Measurements from ENCODE around the gene OR4C3. TPM values are rescaled to one million over a fixed set of nuclear protein-coding genes. Genes with fewer than 3 reads are reported as not detected.
"Not testable (repeated sequence)": the region's sequence is repeated elsewhere in the genome, so short reads cannot be mapped to it uniquely, and the experiment has no call there.

Gene OR4C3
- total and polyA plus RNA-seq, 2 experiments from 2014 or later = not detected

- no peak for TF ChIP-seq EZH2 (IDR thresholded peaks at IDR 0.05; ENCODE audit: low read depth, unreplicated experiment)
These were observed 18.8 kb upstream of the OR4C3 start, which contains the start of gene OR4S1 (continued) for GRCh38 chr11:48305923-48306322.

- H3K4me1 ChIP-seq (ENCODE audit: insufficient read depth) = no peaks in the 10 kb centered on the region
- Mint-ChIP-seq H3K4me1 (no peaks in the 10 kb centered on the region), H3K9me3 (peaks cover 86% of the 10 kb centered on the region), H3K36me3 (ENCODE audit: low read depth) (peaks cover 14% of the 10 kb centered on the region), H3K4me3 (no peak overlapping the region), H3K27ac (no peak overlapping the region), H3K27me3 (ENCODE audit: insufficient read depth, low read depth, poor library complexity) (peaks cover 2% of the 10 kb centered on the region)
- H3K4me3 ChIP-seq = no peak overlapping the region
- H3F3A ChIP-seq (replicated peaks; ENCODE audit: low read depth) = no peaks in the 10 kb centered on the region
- DNase-seq (ENCODE audit: low spot score) = peak; percentile 73
- H3K36me3 ChIP-seq (ENCODE audit: insufficient read depth) = no peaks in the 10 kb centered on the region
- no peak overlapping the region for H3K4me2 ChIP-seq
- H3K9me2 ChIP-seq (ENCODE audit: insufficient read depth) = no peaks in the 10 kb centered on the region
- H3K27ac ChIP-seq (ENCODE audit: low read depth) = no peak overlapping the region
- H3K79me2 ChIP-seq (replicated peaks; ENCODE audit: insufficient read depth) = no peaks in the 10 kb centered on the region
- ATAC-seq = no peak; the same call in 2 of the 3 replicates
- no peak overlapping the region for H2AFZ ChIP-seq
- H4K20me1 ChIP-seq (replicated peaks; ENCODE audit: insufficient read depth) = no peaks in the 10 kb centered on the region
- no peaks in the 10 kb centered on the region for H3K27me3 ChIP-seq (ENCODE audit: insufficient read depth)
- peak; percentile 71 to 89 for TF ChIP-seq CTCF (conservative IDR thresholded peaks at IDR 0.05; ENCODE audit: low read depth in 2 of 2)
- no peak for TF ChIP-seq JUNB (IDR thresholded peaks at IDR 0.05; ENCODE audit: unreplicated experiment)
- no peak for TF ChIP-seq CREB1 (CRISPR knock-in tag; IDR thresholded peaks at IDR 0.05; ENCODE audit: low read depth)
These were observed 16.8 kb upstream of the OR4C3 start for GRCh38 chr11:48307760-48308386.

GRCh38 chr11:48313590-48313989 lies 11.1 kb upstream of the OR4C3 start:
- not testable (repeated sequence) for H3K4me3 ChIP-seq; H3K4me3 Mint-ChIP-seq; H3K4me1 Mint-ChIP-seq; H3K27ac Mint-ChIP-seq; H3K4me1 ChIP-seq (ENCODE audit: insufficient read depth); H3K9me2 ChIP-seq (ENCODE audit: insufficient read depth); H3K36me3 ChIP-seq (ENCODE audit: insufficient read depth); H3F3A ChIP-seq (replicated peaks; ENCODE audit: low read depth); H3K79me2 ChIP-seq (replicated peaks; ENCODE audit: insufficient read depth); ATAC-seq; H3K4me2 ChIP-seq; H3K36me3 Mint-ChIP-seq (ENCODE audit: low read depth); DNase-seq (ENCODE audit: low spot score); H2AFZ ChIP-seq; H4K20me1 ChIP-seq (replicated peaks; ENCODE audit: insufficient read depth); H3K27me3 Mint-ChIP-seq (ENCODE audit: insufficient read depth, low read depth, poor library complexity); H3K27me3 ChIP-seq (ENCODE audit: insufficient read depth); H3K27ac ChIP-seq (ENCODE audit: low read depth)
- H3K9me3 Mint-ChIP-seq = peaks cover 90% of the 10 kb centered on the region

- H3K79me2 ChIP-seq (replicated peaks; ENCODE audit: insufficient read depth); H4K20me1 ChIP-seq (replicated peaks; ENCODE audit: insufficient read depth); H3K4me1 ChIP-seq (ENCODE audit: insufficient read depth); H3K27me3 Mint-ChIP-seq (ENCODE audit: insufficient read depth, low read depth, poor library complexity); H3K4me3 ChIP-seq; H3F3A ChIP-seq (replicated peaks; ENCODE audit: low read depth); H3K27ac Mint-ChIP-seq; H3K27me3 ChIP-seq (ENCODE audit: insufficient read depth); ATAC-seq; H3K36me3 ChIP-seq (ENCODE audit: insufficient read depth); H2AFZ ChIP-seq; H3K27ac ChIP-seq (ENCODE audit: low read depth); H3K4me1 Mint-ChIP-seq; DNase-seq (ENCODE audit: low spot score); H3K9me2 ChIP-seq (ENCODE audit: insufficient read depth); H3K4me3 Mint-ChIP-seq; H3K4me2 ChIP-seq: not testable (repeated sequence)
- Mint-ChIP-seq H3K9me3 (peaks cover 97% of the 10 kb centered on the region), H3K36me3 (ENCODE audit: low read depth) (peaks cover 18% of the 10 kb centered on the region)
These were observed 4.9 kb upstream of the OR4C3 start for GRCh38 chr11:48319813-48320212.
